NK-92 treated with Interleukin-12 subunit alpha and Interleukin-12 subunit beta, amount 100 ng/mL, for 24 hours (cell line): ENCODE data around the gene ABCB6.
"Not testable (repeated sequence)": the region's sequence is repeated elsewhere in the genome, so short reads cannot be mapped to it uniquely, and the experiment has no call there.

Experiments
- DNase-seq: peaks from one replicate; lab custom pipeline; 2025; lab: John Stamatoyannopoulos, UW

The ABCB6 gene

GRCh38 chr2:219213486-219214071 lies 5.2 kb downstream of the ABCB6 start:
- DNase-seq = no peak

GRCh38 chr2:219213026-219213415 lies 5.7 kb downstream of the ABCB6 start:
- DNase-seq = no peak

- no peak for DNase-seq
Observed at GRCh38 chr2:219210886-219211362, 7.8 kb downstream of the ABCB6 start.

- no peak for DNase-seq
Observed at GRCh38 chr2:219210196-219210885, 8.4 kb downstream of the ABCB6 start.

- DNase-seq = no peak
Observed at GRCh38 chr2:219209236-219210195, 9.2 kb downstream of the ABCB6 start.

GRCh38 chr2:219207884-219208740 lies 10.6 kb downstream of the ABCB6 start:
- no peak for DNase-seq

- no peak for DNase-seq
Observed at GRCh38 chr2:219207134-219207883, 11.4 kb downstream of the ABCB6 start.

GRCh38 chr2:219206328-219207133 lies 12.2 kb downstream of the ABCB6 start, which contains the start of gene ZFAND2B:
ZFAND2B (plus strand) TSS chr2:219206782; CDS start chr2:219206988, 206 bp downstream.
- DNase-seq = peak; percentile 93

GRCh38 chr2:219205981-219206327 lies 12.8 kb downstream of the ABCB6 start:
- no peak for DNase-seq

GRCh38 chr2:219205165-219205538 lies 13.6 kb downstream of the ABCB6 start:
- DNase-seq = no peak

- DNase-seq = no peak
Observed at GRCh38 chr2:219204425-219205164, 14.2 kb downstream of the ABCB6 start.

GRCh38 chr2:219201331-219201730 lies 17.4 kb downstream of the ABCB6 start:
- not testable (repeated sequence) for DNase-seq

GRCh38 chr2:219200502-219201326 lies 18.0 kb downstream of the ABCB6 start:
- DNase-seq = not testable (repeated sequence)

GRCh38 chr2:219199470-219200211 lies 19.1 kb downstream of the ABCB6 start:
- no peak for DNase-seq

- DNase-seq = no peak
Observed at GRCh38 chr2:219198974-219199373, 19.8 kb downstream of the ABCB6 start.

- no peak for DNase-seq
Observed at GRCh38 chr2:219197388-219197787, 21.4 kb downstream of the ABCB6 start.

GRCh38 chr2:219186754-219187456 lies 31.9 kb downstream of the ABCB6 start:
- DNase-seq = no peak
